Measurements from ENCODE around the gene UFM1. TPM values are rescaled to one million over a fixed set of nuclear protein-coding genes. Genes with fewer than 3 reads are reported as not detected.

Gene UFM1
- total RNA-seq, 1 experiment from 2014 or later = 33.9 TPM

- H3K9ac ChIP-seq (ENCODE audit: low read length) = no peak overlapping the region
- no peak for DNase-seq (ENCODE audit: low read depth, low spot score)
- no TSS peak for BruUV-seq (replicated peaks)
- H3K27ac ChIP-seq (ENCODE audit: low read depth, low read length) = no peak overlapping the region
- no peaks in the 10 kb centered on the region for H3K79me2 ChIP-seq (ENCODE audit: insufficient read depth, low read length)
- no peaks in the 10 kb centered on the region for H3K36me3 ChIP-seq (ENCODE audit: control insufficient read depth in 1 of 2, insufficient read depth in 2 of 2, low read length in 2 of 2)
- TF ChIP-seq FOSL1 (IDR thresholded peaks at IDR 0.05; ENCODE audit: low read depth) (no peak), EZH2phosphoT487 (IDR thresholded peaks at IDR 0.05; ENCODE audit: borderline replicate concordance) (no peak), CTCF (IDR thresholded peaks at IDR 0.05 in 2 of 3, conservative IDR thresholded peaks at IDR 0.05 in 1 of 3; ENCODE audit: borderline replicate concordance in 1 of 3, insufficient read depth in 1 of 3, low read depth in 2 of 3, low read length in 2 of 3) (no peak), SIN3A (IDR thresholded peaks at IDR 0.05; ENCODE audit: low read depth) (no peak), CEBPB (IDR thresholded peaks at IDR 0.05; ENCODE audit: low read depth) (no peak), JUND (IDR thresholded peaks at IDR 0.05) (no peak), ZFX (IDR thresholded peaks at IDR 0.05) (no peak), ATF3 (IDR thresholded peaks at IDR 0.05) (no peak), ZBTB33 (IDR thresholded peaks at IDR 0.05; ENCODE audit: extremely low read depth, insufficient replicate concordance, low read length) (no peak), EZH2 (IDR thresholded peaks at IDR 0.05) (no peak), ELF1 (IDR thresholded peaks at IDR 0.05; ENCODE audit: borderline replicate concordance, low read depth) (no peak), SP1 (IDR thresholded peaks at IDR 0.05; ENCODE audit: low read depth) (no peak), POLR2A (IDR thresholded peaks at IDR 0.05; ENCODE audit: borderline replicate concordance, extremely low read depth, insufficient read depth, insufficient read length) (no peak), POLR2AphosphoS5 (IDR thresholded peaks at IDR 0.05; ENCODE audit: low read depth, low read length) (no peak), TCF7L2 (IDR thresholded peaks at IDR 0.05; ENCODE audit: borderline replicate concordance, extremely low read depth, insufficient read depth, insufficient read length) (no peak), RAD21 (IDR thresholded peaks at IDR 0.05; ENCODE audit: low read depth) (no peak), EGR1 (IDR thresholded peaks at IDR 0.05; ENCODE audit: low read depth) (no peak), CBX3 (IDR thresholded peaks at IDR 0.05; ENCODE audit: low read depth) (no peak), MAX (IDR thresholded peaks at IDR 0.05) (no peak)
- ChIA-PET POLR2A (no interaction called here), CTCF (no interaction called here), RAD21 (ENCODE audit: low non-redundant PET in 1 of 2, low total read pairs in 2 of 2, uncharacterized antibody in 2 of 2, unreplicated experiment in 2 of 2) (no interaction called here)
- intact Hi-C loops (cut with micrococcal nuclease) = no loop called here
- no peaks in the 10 kb centered on the region for H3K9me2 ChIP-seq (ENCODE audit: insufficient read depth)
- H3K4me3 ChIP-seq (replicated peaks in 1 of 2; ENCODE audit: low read depth in 1 of 2, low read length in 2 of 2) = no peak overlapping the region
- no peaks in the 10 kb centered on the region for H4K20me1 ChIP-seq (ENCODE audit: insufficient read depth)
- no peak overlapping the region for H3K4me2 ChIP-seq (ENCODE audit: low read length)
- no peaks in the 10 kb centered on the region for H3K4me1 ChIP-seq (ENCODE audit: control insufficient read depth in 1 of 2, insufficient read depth in 2 of 2, low read length in 2 of 2)
- no peak overlapping the region for H2AFZ ChIP-seq (ENCODE audit: low read depth, low read length, poor library complexity, severe bottlenecking)
- no peaks in the 10 kb centered on the region for H3K27me3 ChIP-seq (ENCODE audit: insufficient read depth, low read length)
- no peak for ATAC-seq
- peaks cover 0 to 4% of the 10 kb centered on the region in 2 experiments; a peak in 1 of 4 replicates for H3K9me3 ChIP-seq (ENCODE audit: control insufficient read depth in 1 of 2, insufficient read depth in 1 of 2, low read depth in 1 of 2, low read length in 2 of 2)
Observed at GRCh38 chr13:38308736-38309135, 40.9 kb upstream of the UFM1 start.

Data from HCT116 (cell line).